Stomach smooth muscle (tissue), 2 donors: Measurements from ENCODE around the gene CDK14.

Source experiments
- H3K27ac ChIP-seq: one replicate; pipeline ENCODE4 v1.7.0; 2013; ENCODE audit warnings: mild to moderate bottlenecking, low read length, inconsistent platforms
- H3K27me3 ChIP-seq, 2 donors: one replicate each; pipeline ENCODE4 v1.7.0; 2013; ENCODE audit warnings: low read length in 2 of 2; ENCODE audit not compliant: insufficient read depth in 2 of 2, control insufficient read depth in 1 of 2
- H3K36me3 ChIP-seq, 2 donors: one replicate each; pipeline ENCODE4 v1.7.0; 2013; ENCODE audit warnings: low read length in 2 of 2; ENCODE audit not compliant: control insufficient read depth in 2 of 2, insufficient read depth in 2 of 2
- H3K4me1 ChIP-seq: one replicate; pipeline ENCODE4 v1.7.0; 2013; ENCODE audit warnings: low read length; ENCODE audit not compliant: control insufficient read depth, insufficient read depth
- H3K4me3 ChIP-seq, 2 donors: one replicate each; pipeline ENCODE4 v1.7.0; 2013; ENCODE audit warnings: low read length in 2 of 2
- H3K9ac ChIP-seq, 2 donors: one replicate each; pipeline ENCODE4 v1.7.0; 2013; ENCODE audit warnings: low read length in 2 of 2, mild to moderate bottlenecking in 1 of 2
- H3K9me3 ChIP-seq, 2 donors: one replicate each; pipeline ENCODE4 v1.7.0; 2013; ENCODE audit warnings: low read length in 2 of 2; ENCODE audit not compliant: control insufficient read depth in 2 of 2
- donor health status: healthy.
- donor health status: Pancreatic carcinoma.

Gene CDK14

DNA sequence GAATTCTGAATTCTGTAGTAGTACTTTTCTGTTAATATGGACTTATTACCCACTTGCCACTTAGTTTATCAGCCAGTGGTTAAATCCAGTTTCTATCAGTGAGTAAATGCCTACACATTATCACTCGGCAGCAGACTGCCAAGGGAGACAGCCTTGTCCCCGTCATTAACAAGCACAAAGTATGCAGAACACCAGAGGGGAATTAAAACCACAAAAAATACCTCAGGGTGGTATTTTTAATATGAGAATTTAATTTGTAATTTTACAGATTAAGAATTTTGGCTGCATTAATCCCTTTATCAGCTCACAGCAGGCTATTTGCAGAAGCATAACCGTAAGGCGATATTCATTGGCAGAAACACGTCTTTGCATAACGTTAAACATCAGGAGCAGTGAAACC, 518.1 kb downstream of the CDK14 start:
- Histone ChIP-seq H3K9ac (no peak overlapping the region), H3K36me3 (no peaks in the 10 kb centered on the region), H3K27ac (no peak overlapping the region), H3K27me3 (no peaks in the 10 kb centered on the region), H3K4me1 (no peaks in the 10 kb centered on the region), H3K4me3 (no peak overlapping the region), H3K9me3 (no peaks in the 10 kb centered on the region)

DNA sequence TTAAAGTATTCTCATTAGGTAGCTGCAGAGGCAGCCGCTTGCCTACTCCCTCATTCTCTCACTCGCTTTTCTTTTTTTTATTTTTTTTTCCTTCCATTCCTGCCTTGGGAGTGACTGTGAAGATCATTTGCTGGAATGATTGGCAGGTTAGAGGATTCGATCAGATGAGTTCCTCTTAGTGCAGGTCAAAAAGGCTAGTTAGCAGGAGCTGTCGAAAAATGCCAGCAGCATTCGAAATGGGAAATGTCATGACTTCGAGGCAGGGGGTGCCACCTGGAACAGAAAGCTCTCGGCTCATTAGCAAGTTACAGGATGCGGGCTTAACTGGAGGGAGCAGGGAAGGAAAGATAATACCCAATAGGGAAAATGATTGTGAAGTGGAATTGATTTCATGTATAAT, 530.6 kb downstream of the CDK14 start:
- Histone ChIP-seq H3K27me3 (no peaks in the 10 kb centered on the region), H3K36me3 (no peaks in the 10 kb centered on the region), H3K9ac (no peak overlapping the region), H3K9me3 (no peaks in the 10 kb centered on the region), H3K27ac (no peak overlapping the region), H3K4me3 (no peak overlapping the region), H3K4me1 (no peaks in the 10 kb centered on the region)

GRCh38 chr7:91127325-91127724, 531.2 kb downstream of the CDK14 start:
- Histone ChIP-seq H3K9me3 (no peaks in the 10 kb centered on the region), H3K9ac (no peak overlapping the region), H3K4me1 (no peaks in the 10 kb centered on the region), H3K27ac (no peak overlapping the region), H3K36me3 (no peaks in the 10 kb centered on the region), H3K27me3 (no peaks in the 10 kb centered on the region), H3K4me3 (no peak overlapping the region)

- Histone ChIP-seq H3K27ac (no peak overlapping the region), H3K9ac (no peak overlapping the region), H3K4me3 (no peak overlapping the region), H3K36me3 (no peaks in the 10 kb centered on the region), H3K4me1 (no peaks in the 10 kb centered on the region), H3K9me3 (no peaks in the 10 kb centered on the region), H3K27me3 (no peaks in the 10 kb centered on the region)
These were observed 531.8 kb downstream of the CDK14 start for GRCh38 chr7:91127959-91128358.

DNA sequence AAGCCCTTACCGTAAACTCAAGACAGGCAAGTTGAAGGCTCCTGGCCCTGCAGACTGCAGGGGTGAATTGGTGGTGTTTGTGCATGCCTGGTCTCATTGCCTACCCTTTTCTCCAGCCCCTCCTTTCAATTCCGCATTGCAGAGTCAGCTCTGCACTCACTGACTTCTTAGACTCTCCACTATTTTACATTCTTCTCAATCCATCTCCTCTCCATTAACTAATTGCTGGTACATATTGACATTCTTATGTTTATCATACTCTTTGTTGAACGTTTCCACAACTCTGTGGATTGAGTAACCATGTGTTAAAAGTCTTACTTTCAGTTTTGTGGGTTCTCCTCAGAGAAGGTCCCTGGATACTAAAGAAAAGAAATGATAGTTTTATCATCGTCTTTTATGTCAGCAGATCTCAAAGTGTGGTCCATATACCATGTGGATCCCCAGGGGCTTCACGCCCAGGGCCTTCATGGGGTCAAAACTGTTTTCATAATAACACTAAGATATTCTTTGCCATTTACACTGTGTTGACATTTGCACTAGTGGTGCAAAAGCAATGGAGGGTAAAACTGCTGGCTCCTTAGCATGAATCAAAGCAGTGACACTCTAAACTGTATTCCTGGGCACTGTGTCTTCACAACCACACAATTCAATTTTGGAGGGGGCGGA, 532.7 kb downstream of the CDK14 start:
- no peaks in the 10 kb centered on the region for H3K4me1 ChIP-seq
- H3K27me3 ChIP-seq = no peaks in the 10 kb centered on the region
- no peak overlapping the region for H3K4me3 ChIP-seq
- H3K36me3 ChIP-seq = no peaks in the 10 kb centered on the region
- no peak overlapping the region for H3K9ac ChIP-seq
- H3K27ac ChIP-seq = no peak overlapping the region
- H3K9me3 ChIP-seq = no peaks in the 10 kb centered on the region

DNA sequence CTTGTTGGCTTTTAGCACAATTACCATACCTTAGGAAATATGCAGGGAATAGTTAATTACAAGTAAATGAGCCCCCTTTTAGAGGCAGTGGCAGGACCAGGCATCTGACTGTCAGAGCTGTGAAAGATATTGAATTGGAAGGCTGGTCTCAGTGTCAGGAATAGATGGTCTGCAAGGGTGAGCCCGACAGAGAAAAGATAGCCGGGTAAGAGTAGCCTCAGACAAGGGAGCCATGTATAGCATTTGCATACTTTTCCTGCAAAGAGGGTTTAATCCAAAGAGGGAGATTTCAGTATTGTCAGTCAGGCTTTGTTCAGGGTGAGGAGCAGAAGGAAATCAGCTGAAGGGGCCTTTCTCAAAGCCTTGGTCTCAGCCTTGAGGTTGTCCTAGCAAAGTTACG, 539.2 kb downstream of the CDK14 start:
- Histone ChIP-seq H3K27me3 (no peaks in the 10 kb centered on the region), H3K27ac (no peak overlapping the region), H3K9ac (no peak overlapping the region), H3K9me3 (no peaks in the 10 kb centered on the region), H3K4me1 (no peaks in the 10 kb centered on the region), H3K4me3 (no peak overlapping the region), H3K36me3 (no peaks in the 10 kb centered on the region)

DNA sequence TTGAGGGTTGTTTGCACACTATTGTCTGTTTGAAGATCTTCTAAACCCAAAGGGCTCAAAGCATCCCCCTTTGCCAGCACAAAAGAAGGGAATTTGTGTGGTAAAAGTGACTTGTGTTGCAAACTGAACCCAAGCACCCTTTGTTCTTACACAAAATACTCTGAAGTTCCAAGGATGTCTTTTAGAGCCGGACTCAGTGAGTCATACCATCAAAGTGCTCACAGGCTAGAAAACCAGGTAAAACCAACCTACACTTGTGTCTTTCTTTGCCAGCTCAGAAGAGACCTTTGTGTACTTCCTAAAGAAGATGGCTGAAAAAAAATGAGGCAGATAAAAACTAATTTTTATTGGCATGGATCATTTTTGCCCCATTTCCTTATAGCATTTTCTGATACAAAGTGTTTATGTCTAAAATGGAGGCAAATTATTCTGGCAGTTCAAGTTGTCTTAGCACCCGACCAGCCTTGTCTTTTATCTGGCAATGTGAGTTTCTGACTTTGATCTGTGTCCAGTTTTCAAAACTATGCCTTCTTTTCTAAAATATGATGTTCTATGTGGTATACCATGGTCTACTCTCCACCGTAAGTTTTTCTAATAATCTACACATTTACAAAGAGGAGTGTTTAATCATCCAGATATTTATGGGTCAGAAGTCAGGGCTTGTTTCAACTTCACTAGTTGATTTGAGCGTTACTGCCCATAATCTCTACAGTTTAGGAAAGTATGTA, 539.7 kb downstream of the CDK14 start:
- H3K4me1 ChIP-seq = no peaks in the 10 kb centered on the region
- no peak overlapping the region for H3K9ac ChIP-seq
- no peaks in the 10 kb centered on the region for H3K9me3 ChIP-seq
- no peak overlapping the region for H3K27ac ChIP-seq
- H3K36me3 ChIP-seq = no peaks in the 10 kb centered on the region
- no peaks in the 10 kb centered on the region for H3K27me3 ChIP-seq
- H3K4me3 ChIP-seq = no peak overlapping the region

DNA sequence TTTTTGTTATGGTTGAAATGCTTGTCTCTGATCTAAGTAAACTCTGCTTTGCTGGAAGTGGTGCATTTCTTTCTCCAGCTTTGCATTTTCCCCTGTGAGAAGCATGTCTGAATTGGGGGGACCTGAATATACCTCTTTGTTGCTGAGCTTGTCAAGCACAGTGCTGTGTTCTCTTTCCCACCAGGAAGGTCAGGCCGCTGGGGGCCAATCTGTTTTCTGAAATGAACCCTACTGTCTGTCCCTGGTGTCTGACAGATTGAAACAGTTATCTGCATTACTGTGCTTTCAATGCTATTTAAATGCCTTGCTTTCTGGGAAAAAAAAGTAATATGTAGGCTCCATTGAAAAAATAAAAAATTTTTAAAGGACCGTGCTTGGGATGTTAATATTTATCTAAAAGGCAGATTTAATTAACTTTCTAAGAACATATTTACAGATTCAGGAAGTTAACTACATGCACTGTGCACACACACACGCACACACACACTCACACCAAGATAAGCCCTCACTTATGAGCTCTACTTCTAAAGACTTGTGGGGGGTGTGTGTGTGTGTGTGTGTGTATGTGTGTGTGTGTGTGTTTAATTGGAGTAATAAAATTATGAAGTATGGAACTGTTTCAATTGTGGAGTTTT, 541.1 kb downstream of the CDK14 start:
- no peaks in the 10 kb centered on the region for H3K36me3 ChIP-seq
- H3K9ac ChIP-seq = no peak overlapping the region
- H3K27me3 ChIP-seq = no peaks in the 10 kb centered on the region
- no peak overlapping the region for H3K27ac ChIP-seq
- no peaks in the 10 kb centered on the region for H3K9me3 ChIP-seq
- H3K4me3 ChIP-seq = no peak overlapping the region
- H3K4me1 ChIP-seq = no peaks in the 10 kb centered on the region

DNA sequence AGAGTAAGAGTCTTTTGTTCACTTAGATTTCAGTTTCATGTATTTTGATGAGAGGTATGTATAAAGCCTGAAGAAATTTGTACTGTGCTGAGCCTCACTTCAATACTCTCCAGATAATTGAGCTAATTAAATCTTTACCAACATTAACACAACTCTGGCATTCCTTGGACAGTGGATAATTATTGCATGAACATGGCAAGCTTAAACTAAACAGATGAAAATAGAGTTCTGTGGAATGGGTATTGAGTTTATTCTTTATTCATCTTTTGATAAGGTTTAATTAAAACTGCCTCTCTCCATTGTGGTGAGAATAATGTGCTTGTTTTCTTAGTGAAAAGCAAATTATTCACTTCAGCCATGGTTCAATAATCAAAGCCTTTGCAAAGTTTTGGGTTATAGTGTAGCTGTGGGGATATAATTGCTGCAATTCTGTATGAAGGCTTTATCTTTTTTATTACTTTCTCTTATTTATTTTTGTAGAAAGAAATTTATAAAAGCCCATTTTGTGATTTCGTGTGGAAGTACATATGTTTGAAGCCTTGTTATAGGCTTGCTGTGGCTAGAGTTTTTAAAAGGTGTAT, 541.8 kb downstream of the CDK14 start:
- Histone ChIP-seq H3K9me3 (no peaks in the 10 kb centered on the region), H3K4me1 (no peaks in the 10 kb centered on the region), H3K27me3 (no peaks in the 10 kb centered on the region), H3K4me3 (no peak overlapping the region), H3K27ac (no peak overlapping the region), H3K9ac (no peak overlapping the region), H3K36me3 (no peaks in the 10 kb centered on the region)

GRCh38 chr7:91140286-91140685, 544.2 kb downstream of the CDK14 start:
- no peak overlapping the region for H3K4me3 ChIP-seq
- no peak overlapping the region for H3K27ac ChIP-seq
- H3K9me3 ChIP-seq = no peaks in the 10 kb centered on the region

More at GRCh38 chr7:91140286-91140685, 544.2 kb downstream of the CDK14 start:
- no peaks in the 10 kb centered on the region for H3K4me1 ChIP-seq
- no peaks in the 10 kb centered on the region for H3K36me3 ChIP-seq
- no peaks in the 10 kb centered on the region for H3K27me3 ChIP-seq
- H3K9ac ChIP-seq = no peak overlapping the region
